Eye (tissue), 1 donor: Measurements from ENCODE around the gene TMEFF1.

ENCODE experiments used
- DNase-seq: peaks from one replicate; pipeline ENCODE4 v3.0.0-alpha.2; 2015

The TMEFF1 gene

DNA sequence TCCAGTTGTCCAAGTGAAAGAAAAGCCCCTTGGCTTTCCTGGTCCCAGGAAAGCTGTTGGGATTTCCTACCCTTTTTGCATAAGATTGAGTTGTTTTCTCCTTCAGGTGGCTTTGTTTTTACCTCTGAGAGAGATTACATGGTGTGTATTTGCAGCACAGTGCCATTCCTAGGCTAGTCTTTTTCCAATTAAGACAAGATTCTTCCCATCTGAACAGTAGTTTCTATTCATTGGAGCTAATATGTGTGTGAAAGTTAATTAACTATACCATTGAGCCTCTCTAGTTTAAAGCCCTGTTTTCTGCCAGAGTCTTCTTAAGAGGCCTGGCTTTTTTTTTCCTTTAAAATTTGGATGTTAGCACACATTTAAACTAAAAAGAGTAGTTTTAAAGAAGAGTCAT lies 25.9 kb upstream of the TMEFF1 start:
- DNase-seq: no peak

DNA sequence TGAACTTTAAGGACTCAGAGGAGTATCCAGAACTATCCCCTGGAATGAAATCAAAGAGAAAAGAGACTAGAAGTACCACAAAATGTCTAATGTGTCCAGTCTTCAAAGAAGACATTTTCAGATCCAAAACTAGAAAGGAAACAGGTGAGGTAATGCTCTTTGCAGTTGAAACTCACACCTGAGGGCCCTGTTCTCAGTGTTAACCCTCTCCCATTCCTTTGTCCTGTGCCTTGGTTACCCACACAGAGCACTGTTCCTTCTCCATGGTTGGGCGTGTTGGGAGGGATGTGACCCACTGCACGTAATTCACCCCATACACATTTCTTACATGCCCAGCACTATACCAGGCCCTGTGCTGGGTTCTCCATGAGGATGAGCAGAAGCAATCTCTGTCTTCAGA lies 24.7 kb upstream of the TMEFF1 start:
- DNase-seq: no peak

DNA sequence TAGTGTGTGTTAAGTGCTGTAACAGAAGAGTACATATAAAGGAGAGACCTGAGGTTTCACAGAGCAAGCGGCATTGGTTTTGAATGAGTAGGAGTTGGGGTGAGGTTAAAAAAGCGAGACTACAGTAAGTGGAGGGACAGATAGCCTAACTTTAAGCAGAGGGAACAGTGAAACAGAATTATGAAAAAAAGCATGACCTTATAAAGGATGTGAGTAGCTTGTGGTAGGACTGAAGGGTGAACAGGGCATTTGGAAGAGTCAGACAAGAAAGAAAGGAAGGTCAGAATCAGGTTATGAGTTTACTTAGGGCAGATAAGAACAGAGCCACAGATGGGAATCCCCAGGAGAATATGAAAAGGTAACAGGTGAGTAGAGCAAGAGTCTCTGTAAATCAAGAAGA lies 23.5 kb upstream of the TMEFF1 start:
- DNase-seq: no peak

DNA sequence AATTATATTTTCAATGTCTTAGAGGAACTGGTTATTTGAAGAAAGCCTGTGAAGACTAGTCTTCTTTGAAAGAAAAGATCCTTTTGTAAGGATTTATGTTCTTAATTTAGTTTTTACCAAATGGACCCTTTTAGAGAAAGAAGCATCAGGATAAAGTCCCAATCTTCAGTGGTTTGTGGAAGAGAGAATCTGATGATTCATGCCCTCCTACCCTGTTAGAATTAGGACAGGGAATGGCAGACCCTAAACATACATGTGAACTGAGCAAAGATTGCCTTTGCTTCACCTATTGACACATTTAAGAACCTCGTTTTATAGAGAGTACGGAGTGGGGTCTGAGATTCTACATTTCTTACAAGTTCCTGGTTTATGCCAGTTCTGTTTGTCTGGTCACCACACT lies 20.1 kb upstream of the TMEFF1 start:
- no peak for DNase-seq

DNA sequence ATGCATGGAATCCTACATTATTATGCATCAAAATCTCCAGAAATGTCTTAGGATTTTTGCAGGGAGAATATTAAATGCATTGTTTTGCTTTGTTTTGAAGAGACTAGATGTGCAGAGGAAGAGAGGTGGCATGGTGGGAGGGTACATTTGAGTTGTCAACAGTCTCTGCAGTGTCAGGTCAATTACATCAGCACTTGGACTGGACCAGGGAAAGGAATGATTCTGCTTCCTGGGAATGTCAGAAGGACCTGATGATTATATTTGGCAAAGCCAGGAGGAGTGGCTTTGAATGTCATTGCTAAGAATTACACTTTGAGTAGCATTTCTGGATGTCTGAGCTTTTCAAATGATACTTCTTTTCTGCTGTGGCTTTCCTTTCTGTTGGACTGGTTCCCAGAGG lies 17.5 kb upstream of the TMEFF1 start:
- peak; percentile 48 for DNase-seq

DNA sequence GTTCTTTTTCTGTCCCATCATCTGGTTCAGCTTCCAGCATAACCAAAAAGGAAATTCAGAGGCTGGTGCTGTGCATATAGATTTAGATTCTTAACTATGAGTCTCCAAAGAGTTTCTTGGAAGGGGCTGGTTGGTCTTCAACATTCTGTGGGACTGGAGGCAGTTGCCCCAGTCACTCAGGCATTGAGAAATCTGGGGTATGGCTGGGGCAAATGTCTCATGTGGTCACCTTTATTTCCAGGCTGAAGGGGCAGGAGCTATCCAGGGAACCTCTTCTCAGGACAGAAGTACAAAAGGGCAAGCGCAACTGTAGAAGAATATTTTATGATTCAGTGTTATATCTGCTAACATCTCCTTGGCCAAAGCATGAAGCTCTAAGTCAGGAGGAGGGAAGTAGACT lies 15.4 kb upstream of the TMEFF1 start:
- DNase-seq: no peak

DNA sequence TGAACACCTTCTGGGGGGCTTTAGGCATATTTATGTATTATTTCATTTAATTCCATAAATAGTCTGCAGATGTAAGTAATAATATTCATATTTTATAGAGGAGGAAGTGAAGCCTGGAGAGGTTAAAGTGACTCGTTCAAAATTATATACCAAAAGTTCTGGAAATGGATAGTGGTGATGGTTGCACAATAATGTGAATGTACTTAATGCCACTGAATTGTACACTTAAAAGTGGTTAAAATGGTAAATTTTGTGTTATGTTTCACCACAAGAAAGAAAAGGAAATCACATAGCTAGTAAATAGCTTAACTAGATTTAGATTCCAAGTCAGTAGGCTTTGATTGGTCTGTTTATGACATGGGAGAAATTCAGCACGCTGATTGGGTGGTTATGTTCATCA lies 13.0 kb upstream of the TMEFF1 start:
- no peak for DNase-seq

DNA sequence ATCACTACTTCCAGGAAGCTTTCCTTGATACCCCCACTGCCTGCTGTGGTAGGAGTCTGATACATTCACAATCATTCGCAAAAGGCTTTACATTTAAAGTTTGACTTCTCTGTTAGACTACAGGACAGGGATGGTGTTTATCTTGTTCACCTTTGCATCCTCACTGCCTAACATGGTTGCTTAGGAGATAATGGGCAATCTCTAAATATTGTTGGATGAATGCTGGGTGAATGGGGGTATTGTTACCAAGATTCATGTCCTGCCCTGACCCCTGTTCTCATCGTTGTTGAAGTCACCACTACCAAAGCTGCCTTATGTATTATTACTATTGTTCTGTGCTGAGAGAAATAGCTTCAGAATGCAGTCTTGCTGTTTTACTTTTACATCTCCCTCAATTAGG lies 7.7 kb upstream of the TMEFF1 start:
- DNase-seq: no peak

DNA sequence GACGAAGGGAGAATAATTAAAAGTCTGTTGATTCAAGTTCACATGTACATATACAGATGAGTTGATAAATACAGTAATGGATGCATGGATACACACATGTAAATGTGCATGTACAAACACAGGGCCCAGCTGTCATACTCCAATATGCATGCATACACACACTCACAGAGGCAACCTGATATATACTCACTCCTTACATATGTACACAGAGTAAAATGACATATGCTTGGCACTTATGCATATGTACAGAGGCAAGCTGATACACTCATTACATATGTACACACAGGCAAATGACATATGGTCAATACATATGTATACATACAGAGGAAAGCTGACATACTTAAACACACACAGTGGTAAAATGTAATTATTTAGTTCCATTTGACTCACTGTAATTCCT lies 7.2 kb upstream of the TMEFF1 start:
- no peak for DNase-seq

DNA sequence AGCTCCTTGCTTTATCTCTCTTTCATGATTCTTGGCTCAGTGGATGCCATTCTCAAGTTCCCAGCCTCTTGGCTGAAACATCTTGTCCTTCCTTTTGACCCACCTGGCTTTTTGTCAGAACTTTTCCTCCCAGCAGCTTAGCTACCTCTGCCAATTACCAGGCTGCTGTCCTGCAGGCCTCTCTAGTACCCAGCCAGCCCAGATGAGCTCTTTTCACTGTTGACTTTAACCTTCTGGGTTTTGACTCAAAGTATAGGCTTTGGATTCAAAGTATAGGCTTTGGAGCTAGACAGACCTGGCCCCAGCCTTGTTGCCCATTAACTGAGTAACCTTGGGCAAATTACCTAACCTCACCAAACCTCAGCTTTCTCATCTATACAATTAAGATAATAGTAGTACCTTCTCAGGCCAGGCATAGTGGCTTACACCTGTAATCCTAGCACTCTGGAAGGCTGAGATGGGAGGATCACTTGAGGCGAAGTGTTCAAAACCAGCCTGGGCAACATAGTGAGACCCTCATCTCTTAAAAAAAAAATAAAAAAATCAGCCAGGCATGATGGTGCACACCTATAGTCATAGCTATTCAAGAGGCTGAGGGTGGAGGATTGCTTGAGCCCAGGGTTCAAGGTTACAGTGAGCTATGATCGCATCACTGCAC lies 6.6 kb upstream of the TMEFF1 start:
- no peak for DNase-seq

DNA sequence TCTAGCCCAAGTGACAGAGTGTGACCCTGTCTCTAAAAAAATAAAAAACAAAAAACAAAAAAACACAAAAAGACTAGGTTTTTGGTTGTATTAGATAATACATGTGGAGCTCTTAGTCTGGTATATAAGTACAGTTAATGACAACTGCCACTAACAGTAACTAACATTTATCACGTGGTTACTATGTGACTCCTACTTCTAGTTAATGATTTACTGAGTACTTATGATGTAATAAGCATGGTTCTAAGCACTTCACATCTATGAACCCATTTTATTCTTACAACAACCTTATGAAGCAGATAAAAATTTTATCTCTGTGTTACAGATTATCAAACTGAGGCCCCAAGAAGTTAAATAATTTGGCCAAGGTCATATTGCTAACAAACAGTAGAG lies 6.1 kb upstream of the TMEFF1 start:
- no peak for DNase-seq

DNA sequence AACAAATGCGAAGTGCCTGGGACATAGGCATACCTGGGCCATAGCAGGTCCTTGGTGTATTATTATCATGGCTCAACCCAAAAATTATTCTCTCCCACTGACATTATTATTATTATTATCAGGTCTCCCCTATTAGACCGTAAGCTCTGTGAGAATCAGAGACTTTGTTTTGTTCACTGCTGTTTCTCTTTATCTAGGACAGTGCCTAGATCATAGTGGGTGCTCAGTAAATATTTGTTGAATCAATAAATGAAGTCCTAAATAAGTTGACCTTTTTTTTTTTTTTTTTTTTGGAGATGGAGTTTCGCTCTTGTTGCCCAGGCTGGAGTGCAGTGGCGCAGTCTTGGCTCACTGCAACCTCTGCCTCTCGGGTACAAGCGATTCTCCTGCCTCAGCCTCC lies 4.9 kb upstream of the TMEFF1 start:
- DNase-seq: no peak

DNA sequence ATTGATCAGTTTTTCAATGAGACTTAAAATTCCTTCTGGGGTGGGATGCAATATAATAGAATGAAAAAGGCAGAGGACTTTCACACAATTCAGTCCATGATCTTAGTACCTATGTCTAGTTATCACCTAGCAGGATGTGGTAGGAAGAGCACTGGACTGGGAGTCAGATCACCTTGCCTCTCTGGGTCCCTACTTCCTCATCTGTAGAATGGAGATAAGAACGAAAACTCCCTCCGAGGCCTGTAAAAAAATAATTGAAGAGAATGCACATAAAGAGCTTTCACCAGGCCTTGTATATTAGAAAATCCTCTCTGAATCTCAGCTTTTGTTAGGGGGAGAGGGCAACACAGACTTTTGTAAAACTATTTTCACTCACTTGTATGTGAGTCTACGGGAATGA lies 681 bp upstream of the TMEFF1 start:
- no peak for DNase-seq

DNA sequence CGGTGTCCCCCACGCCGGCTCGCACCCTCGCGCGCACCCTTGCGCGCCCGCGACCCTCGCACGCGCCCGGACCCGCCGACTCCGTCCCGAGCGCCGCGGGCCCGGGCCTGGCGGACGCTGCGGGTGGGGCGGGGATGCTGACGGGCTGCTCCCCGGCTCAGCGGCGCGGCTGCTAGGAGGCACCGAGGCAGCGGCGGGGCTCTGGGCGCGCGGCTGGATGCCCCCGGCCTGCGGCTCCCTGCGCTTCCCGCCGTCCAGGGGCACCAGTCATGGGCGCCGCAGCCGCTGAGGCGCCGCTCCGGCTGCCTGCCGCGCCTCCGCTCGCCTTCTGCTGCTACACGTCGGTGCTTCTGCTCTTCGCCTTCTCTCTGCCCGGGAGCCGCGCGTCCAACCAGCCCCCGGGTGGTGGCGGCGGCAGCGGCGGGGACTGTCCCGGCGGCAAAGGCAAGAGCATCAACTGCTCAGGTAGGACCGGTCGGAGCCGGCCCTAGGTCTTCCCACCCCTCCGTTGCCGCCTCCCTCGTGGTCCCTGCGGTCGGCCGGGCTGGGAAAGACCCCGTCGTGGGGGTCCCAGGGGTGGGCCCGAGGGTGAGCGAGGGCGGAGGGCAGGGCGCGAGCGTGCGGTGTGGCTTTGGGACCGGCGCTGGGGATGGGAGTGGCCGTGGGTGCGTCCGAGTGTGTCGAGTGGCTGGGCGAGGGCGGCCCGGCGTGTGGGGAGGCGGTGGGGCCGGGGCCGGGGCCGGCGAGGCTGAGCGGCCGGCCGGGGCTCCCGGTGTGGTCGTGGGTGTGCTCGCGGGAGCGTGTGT lies 530 bp downstream of the TMEFF1 start:
- DNase-seq: peak; percentile 81

DNA sequence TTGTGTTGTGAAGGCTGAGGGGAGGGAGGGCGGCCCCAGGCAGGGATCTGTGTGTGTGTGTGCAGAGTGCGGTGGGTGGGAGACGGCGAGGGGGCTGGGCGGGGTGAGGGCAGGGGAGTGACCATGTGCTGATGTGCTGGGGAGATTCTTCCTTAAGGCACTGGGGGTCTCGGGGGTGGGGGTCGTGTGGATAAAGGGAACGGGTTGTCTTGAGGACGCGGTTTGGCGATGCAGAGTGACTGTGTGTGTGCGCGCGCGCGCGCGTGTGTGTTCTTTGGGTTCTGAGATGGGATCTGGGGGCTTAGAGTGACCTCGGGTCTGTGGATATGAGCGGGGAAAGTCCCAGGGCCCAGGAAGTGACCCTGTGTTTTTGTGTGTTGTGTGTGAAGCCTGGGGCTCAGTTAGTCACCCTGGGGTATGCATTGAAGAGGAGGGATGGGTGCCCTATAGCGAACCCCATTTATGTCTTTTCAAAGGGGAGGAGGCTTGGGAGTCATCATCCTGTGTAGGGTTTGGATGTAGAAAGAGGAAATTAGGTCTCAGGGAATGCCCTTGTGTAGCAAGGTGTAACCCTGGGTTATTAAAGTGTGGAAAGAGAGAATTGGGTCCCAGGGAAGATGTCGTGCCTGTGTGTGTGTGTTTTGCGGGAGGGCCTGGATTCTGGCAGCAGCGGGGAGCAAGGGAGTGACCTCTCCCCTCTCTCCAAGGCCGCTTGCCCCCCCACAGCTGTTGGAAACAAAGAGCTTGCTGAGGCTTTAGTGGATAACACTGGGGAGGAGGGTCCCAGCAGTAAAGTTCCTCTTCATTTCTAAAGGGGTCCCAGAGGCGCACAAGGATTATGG lies 1.4 kb downstream of the TMEFF1 start:
- peak; percentile 79 for DNase-seq

DNA sequence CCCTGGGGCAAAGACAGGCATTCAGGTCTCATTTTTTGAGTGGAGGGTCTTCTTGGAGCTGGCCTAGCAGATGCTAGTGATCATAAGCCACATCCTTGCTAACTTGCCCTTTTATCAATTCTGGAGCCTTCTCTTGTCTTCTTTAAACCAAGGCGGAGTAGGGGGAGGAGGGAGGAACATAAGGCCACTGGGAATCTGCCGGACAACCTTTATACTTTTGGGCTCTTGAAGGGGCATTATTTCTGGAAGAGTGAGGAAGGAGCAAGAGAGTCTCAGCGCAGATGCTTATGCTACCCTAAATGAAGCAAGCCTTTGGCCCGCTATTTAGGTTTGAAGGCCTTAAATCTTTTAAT lies 2.0 kb downstream of the TMEFF1 start:
- DNase-seq: no peak

DNA sequence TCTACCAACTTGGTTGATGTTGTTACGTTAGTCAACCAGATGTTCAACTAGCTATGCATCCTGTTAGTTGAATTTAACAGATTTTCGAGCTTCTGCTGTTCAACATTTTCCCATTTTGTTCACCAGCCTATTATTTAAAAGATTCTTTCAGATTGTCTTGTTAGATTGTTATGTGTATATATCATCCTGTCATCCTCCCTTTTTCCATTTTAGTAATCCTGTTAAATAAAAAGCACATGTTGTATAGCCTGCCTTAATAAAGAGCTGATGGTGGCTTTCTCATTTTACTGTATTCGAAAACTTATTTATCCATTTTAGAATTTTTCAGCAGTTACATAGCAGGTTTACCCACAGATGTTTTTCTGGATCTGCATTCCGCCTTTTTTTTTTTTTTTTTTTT lies 4.3 kb downstream of the TMEFF1 start:
- no peak for DNase-seq

DNA sequence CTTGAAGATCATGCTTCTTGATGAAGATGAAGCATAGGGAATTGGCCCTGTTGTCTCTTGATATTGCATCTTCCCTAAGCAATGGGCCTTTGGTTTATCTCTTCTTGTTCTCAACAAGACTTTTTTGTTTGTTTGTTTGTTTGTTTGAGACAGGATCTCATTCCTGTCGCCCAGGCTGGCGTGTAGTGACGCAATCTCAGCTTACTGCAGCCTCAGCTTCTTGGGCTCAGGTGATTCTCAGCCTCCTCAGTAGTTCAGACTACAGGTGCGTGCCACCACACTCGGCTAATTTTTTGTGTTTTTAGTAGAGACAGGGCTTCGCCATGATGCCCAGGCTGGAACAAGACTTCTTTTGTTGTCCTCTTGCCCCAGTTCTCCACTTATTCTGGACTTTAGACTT lies 5.2 kb downstream of the TMEFF1 start:
- DNase-seq: no peak

DNA sequence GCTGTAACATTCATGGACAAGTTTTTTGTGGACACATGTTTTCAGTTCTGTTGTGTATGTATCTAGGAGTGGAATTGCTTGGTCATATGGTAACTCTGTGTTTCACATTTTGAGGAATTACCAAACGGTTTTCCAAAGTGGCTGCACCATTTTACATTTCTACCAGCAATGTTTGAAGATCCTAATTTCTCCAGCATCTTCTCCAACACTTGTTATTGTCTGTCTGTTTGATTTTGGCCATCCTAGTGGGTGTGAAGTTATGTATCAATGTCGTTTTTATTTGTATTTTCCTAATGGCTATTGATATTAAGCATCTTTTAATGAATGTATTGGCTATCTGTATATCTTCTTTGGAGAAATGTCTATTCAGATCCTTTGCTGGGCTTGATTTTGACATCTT lies 6.9 kb downstream of the TMEFF1 start:
- DNase-seq: no peak

DNA sequence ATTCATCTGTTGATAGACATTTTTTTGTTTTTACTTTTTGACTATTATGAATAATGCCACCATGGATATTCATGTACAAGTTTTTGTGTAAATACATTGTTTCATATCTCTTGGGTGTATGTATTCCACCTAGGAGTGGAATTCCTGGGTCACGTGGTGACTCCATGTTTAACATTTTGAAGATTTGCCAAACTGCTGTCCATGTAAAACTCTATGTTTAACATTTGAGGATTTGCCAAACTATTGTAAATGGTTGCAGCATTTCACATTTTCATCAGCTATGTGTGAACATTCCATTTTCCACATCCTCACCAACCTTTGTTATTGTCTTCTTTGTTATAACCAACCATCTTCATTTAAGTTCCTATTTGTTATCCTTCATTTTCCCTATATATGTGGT lies 12.2 kb downstream of the TMEFF1 start:
- no peak for DNase-seq

DNA sequence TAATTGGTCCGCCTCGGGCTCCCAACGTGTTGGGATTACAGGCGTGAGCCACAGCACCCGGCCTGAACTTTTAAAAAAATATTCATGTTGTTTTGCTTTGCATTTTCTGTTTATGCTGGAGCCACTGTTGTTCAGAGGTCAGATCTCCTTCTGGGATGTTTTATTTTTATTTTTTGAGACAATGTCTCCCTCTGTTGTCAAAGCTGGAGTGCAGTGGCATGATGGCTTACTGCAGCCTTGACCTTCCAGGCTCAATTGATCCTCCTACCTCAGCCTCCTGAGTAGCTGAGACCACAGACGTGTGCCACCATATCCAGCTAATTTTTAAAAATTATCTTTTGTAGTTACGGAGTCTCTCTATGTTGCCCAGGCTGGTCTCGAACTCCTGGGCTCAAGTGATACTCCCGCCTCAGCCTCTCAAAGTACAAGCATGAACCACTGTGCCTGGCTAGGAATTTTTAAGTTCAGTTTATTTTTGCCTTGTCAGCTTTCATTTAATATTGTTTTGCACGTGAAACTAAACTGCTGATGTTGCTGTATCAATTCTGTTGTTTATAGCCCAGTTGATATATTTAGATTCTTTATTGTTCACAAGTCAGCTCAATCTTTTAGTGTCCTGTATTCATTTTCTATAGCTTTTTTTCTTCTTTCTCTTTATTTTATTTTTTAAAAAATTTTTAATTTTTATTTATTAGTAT lies 13.7 kb downstream of the TMEFF1 start:
- DNase-seq: no peak

DNA sequence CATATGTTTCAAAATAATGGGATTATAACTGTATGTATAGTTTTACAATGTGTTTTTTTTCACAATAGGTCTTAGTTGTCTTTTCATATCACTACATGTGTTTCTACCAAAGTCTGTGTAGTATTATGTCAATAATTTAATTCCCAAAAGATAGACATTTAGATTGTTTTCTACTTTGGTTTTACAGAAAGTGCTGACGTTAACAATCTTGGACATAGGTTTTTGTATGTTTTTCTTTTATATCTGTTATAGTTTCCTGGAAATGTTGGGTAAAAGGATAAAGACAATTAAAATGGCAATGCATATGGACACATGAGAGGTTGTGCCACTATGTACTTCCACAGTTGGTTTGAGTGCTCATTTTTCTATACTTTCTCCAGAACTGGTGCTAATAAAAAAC lies 15.2 kb downstream of the TMEFF1 start:
- DNase-seq: no peak

DNA sequence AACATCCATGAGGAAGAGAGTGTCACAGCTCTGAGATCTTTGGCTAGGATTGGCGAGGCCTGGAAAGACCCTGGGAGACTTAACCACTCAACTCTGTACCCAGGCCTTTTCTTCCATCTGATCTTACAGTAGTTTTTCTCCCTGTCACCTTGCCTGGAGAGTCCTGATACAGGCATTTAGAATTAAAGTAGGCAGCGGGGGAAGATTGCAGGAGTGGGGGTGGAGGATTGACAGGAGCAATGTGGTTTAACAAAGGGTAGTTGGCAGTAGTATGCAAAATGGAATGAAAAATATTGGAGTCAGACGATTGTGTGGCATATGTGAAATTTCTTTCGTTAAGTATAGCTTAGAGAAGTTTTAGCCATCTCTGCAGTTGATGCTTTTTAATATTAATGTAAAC lies 16.9 kb downstream of the TMEFF1 start:
- no peak for DNase-seq
